ENCODE measurements around the gene UQCC2. TPM values are rescaled to one million over a fixed set of nuclear protein-coding genes. Genes with fewer than 3 reads are reported as not detected.

Gene UQCC2
- total RNA-seq, 1 donor from 2014 or later, result 79.4 TPM

DNA sequence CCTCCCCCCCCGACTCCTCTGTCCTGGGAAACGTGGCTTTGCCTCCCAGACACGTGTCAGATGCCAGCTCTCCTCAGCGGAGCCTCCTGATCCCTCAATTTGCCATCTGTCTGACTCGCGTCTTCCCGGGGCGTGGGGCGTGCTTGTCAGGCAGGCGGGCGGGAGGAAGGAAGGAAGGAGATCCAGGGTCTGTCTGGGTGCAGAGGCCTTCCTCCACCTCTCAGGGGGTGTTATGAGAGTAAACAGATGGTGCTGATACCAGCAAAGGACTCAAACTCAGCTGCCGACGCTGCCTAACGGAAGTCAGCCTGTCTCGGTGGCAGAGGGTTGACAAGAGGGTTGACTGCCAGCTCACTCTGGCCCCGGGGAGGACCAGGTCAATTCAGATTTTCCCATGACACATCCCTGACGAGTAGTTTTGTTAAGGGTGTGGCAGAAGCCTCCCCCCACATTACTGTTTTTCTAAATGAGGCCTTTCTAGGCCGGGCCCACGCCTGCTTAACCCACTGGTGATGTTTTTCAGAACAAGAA is 17.0 kb downstream of the UQCC2 start:
- H3K36me3 Mint-ChIP-seq, result peaks cover 3% of the 10 kb centered on the region

GRCh38 chr6:33693186-33694105 is 18.1 kb downstream of the UQCC2 start:
- no peaks in the 10 kb centered on the region for H3K27me3 Mint-ChIP-seq (ENCODE audit: low read depth)
- peaks cover 20% of the 10 kb centered on the region for H3K4me1 Mint-ChIP-seq
- no peak for DNase-seq (ENCODE audit: low spot score in 2 of 2, unreplicated experiment in 2 of 2)
- H3K36me3 Mint-ChIP-seq, result no peaks in the 10 kb centered on the region
- TF ChIP-seq CTCF (IDR thresholded peaks at IDR 0.05; ENCODE audit: unreplicated experiment), result no peak
- H3K9me3 Mint-ChIP-seq, result no peaks in the 10 kb centered on the region
- no peak overlapping the region for H3K4me3 Mint-ChIP-seq
- H3K27ac Mint-ChIP-seq, result no peak overlapping the region

More for the DNA sequence above, 17.0 kb downstream of the UQCC2 start:
- peaks cover 20% of the 10 kb centered on the region for H3K4me1 Mint-ChIP-seq
- H3K9me3 Mint-ChIP-seq, result no peaks in the 10 kb centered on the region
- H3K27ac Mint-ChIP-seq, result no peak overlapping the region
- no peak for DNase-seq (ENCODE audit: low spot score in 2 of 2, unreplicated experiment in 2 of 2)
- TF ChIP-seq CTCF (IDR thresholded peaks at IDR 0.05; ENCODE audit: unreplicated experiment), result no peak
- no peak overlapping the region for H3K4me3 Mint-ChIP-seq
- no peaks in the 10 kb centered on the region for H3K27me3 Mint-ChIP-seq (ENCODE audit: low read depth)

GRCh38 chr6:33692760-33693158 is 18.7 kb downstream of the UQCC2 start:
- Mint-ChIP-seq H3K4me1 (peaks cover 20% of the 10 kb centered on the region), H3K9me3 (no peaks in the 10 kb centered on the region), H3K36me3 (no peaks in the 10 kb centered on the region), H3K27ac (no peak overlapping the region), H3K27me3 (ENCODE audit: low read depth) (no peaks in the 10 kb centered on the region), H3K4me3 (no peak overlapping the region)
- DNase-seq (ENCODE audit: low spot score in 2 of 2, unreplicated experiment in 2 of 2), result no peak
- no peak for TF ChIP-seq CTCF (IDR thresholded peaks at IDR 0.05; ENCODE audit: unreplicated experiment)

- no peaks in the 10 kb centered on the region for H3K36me3 Mint-ChIP-seq
- TF ChIP-seq CTCF (IDR thresholded peaks at IDR 0.05; ENCODE audit: unreplicated experiment), result no peak
- DNase-seq (ENCODE audit: low spot score in 2 of 2, unreplicated experiment in 2 of 2), result no peak
- H3K4me3 Mint-ChIP-seq, result no peak overlapping the region
- no peaks in the 10 kb centered on the region for H3K9me3 Mint-ChIP-seq
- H3K27me3 Mint-ChIP-seq (ENCODE audit: low read depth), result no peaks in the 10 kb centered on the region
- H3K27ac Mint-ChIP-seq, result peak overlapping the region; percentile 25
- peaks cover 20% of the 10 kb centered on the region for H3K4me1 Mint-ChIP-seq
These were observed 19.3 kb downstream of the UQCC2 start for GRCh38 chr6:33692078-33692759.

DNA sequence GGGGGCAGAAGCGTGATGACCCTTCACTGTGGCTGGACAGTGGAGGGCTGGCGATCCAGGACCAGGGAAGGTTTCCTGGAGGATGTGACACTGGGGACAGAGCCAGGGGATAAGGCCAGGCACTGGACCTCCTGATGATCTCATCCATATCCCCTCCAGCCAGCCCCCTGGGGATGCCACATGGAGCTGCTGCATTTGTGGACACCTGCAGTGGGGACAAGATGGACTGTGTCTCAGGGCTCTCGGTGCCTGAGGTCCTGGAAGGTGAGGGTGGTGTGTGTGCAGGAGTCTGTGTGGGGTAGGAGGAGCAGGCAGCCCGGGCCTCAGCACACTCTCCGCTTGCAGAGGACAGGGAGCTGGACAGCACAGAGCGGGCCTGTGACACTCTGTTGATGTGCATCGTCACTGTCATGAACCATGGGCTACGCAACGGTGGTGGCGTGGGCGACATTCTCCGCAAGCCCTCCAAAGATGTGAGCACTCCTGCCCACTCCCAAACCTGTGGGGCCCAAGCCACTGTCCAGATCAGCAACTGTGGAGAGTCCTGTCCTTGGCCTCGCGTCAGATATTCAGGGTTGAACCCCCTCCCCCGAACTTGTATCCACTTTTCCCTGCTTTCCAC is 19.9 kb downstream of the UQCC2 start:
- Mint-ChIP-seq H3K4me3 (no peak overlapping the region), H3K27ac (peak overlapping the region; percentile 25), H3K4me1 (peaks cover 20% of the 10 kb centered on the region), H3K36me3 (no peaks in the 10 kb centered on the region), H3K27me3 (ENCODE audit: low read depth) (no peaks in the 10 kb centered on the region), H3K9me3 (no peaks in the 10 kb centered on the region)
- TF ChIP-seq CTCF (IDR thresholded peaks at IDR 0.05; ENCODE audit: unreplicated experiment), result no peak
- DNase-seq (ENCODE audit: low spot score in 2 of 2, unreplicated experiment in 2 of 2), result no peak
